GM18517 (cell line): ENCODE measurements around the gene PRRG2.

ENCODE experiments used
- ATAC-seq: cut with Tn5 transposase; IDR thresholded peaks from one replicate; pipeline ENCODE4 v1.9.1; 2021; ENCODE audit warnings: mild to moderate bottlenecking, moderate library complexity; ENCODE audit not compliant: unreplicated experiment

Gene PRRG2

GRCh38 chr19:49581007-49581508 lies at the start of gene PRRG2:
Gene PRRG2, plus strand, starts transcription at chr19:49581316. Its CDS starts 1,904 bp downstream, at chr19:49583220.
- ATAC-seq = no peak

GRCh38 chr19:49533551-49534488 lies 47.3 kb upstream of the PRRG2 start:
- peak; percentile 57 for ATAC-seq

- no peak for ATAC-seq
Measured at GRCh38 chr19:49534632-49535385, 46.3 kb upstream of the PRRG2 start.

- no peak for ATAC-seq
Measured at GRCh38 chr19:49536921-49537462, 44.1 kb upstream of the PRRG2 start.

GRCh38 chr19:49538643-49539042 lies 42.5 kb upstream of the PRRG2 start:
- ATAC-seq = no peak

GRCh38 chr19:49539192-49539952 lies 41.7 kb upstream of the PRRG2 start:
- ATAC-seq = no peak

GRCh38 chr19:49541914-49542313 lies 39.2 kb upstream of the PRRG2 start:
- ATAC-seq = no peak

GRCh38 chr19:49542446-49542845 lies 38.7 kb upstream of the PRRG2 start:
- ATAC-seq = no peak

GRCh38 chr19:49543032-49543431 lies 38.1 kb upstream of the PRRG2 start:
- ATAC-seq = no peak

GRCh38 chr19:49544154-49544553 lies 37.0 kb upstream of the PRRG2 start:
- ATAC-seq = no peak

- no peak for ATAC-seq
Measured at GRCh38 chr19:49546825-49547565, 34.1 kb upstream of the PRRG2 start.

GRCh38 chr19:49549045-49549444 lies 32.1 kb upstream of the PRRG2 start:
- no peak for ATAC-seq

GRCh38 chr19:49551531-49551930 lies 29.6 kb upstream of the PRRG2 start:
- no peak for ATAC-seq

GRCh38 chr19:49552749-49553148 lies 28.4 kb upstream of the PRRG2 start:
- ATAC-seq = no peak

- ATAC-seq = no peak
Measured at GRCh38 chr19:49553451-49554271, 27.5 kb upstream of the PRRG2 start.

- no peak for ATAC-seq
Measured at GRCh38 chr19:49554701-49555181, 26.4 kb upstream of the PRRG2 start.

GRCh38 chr19:49555600-49556411 lies 25.3 kb upstream of the PRRG2 start:
- no peak for ATAC-seq
